GM18507 (cell line): Measurements from ENCODE around the gene ZNF326.
A peak's percentile ranks its signal among the peaks of the same experiment; 100 is the strongest.
"Not testable (repeated sequence)": the region's sequence is repeated elsewhere in the genome, so short reads cannot be mapped to it uniquely, and the experiment has no call there.

Source experiments
- DNase-seq: peaks from one replicate; pipeline ENCODE4 v3.0.0; 2011; ENCODE audit warnings: low read depth; ENCODE audit not compliant: insufficient read length; ENCODE audit errors: extremely low spot score
- FAIRE-seq: peaks from 2 replicates; lab custom pipeline; 2011; peaks lifted over from hg19 to GRCh38; lab: Jason Lieb, UNC

The ZNF326 gene

DNA sequence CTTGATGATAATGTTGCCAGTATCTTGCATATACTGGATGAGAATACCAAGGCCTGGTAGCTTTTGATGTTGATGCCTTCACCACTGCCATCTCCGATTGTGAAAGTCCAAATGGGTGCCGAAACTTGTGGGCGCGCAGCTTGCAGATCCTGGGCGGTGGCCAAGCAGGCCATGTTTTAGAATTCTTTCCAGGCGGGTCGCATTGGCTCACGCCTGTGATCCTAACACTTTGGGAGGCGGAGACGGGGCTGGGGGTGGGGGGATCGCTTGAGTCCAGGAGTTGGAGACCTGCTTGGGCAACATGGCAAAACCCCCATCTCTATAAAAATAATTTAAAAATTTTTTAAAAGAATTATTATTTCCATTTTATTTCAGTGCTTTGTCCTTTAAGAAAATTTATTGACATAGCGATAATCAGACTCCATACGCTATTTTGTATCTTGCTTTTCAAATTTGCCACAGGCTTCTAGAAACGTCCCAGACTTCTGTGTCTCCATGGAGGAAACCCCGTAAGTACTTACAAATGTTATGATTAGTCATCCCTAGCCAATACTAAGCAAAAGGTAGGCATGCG is 592 bp upstream of the ZNF326 start:
- FAIRE-seq (no peak), DNase-seq (no peak)

DNA sequence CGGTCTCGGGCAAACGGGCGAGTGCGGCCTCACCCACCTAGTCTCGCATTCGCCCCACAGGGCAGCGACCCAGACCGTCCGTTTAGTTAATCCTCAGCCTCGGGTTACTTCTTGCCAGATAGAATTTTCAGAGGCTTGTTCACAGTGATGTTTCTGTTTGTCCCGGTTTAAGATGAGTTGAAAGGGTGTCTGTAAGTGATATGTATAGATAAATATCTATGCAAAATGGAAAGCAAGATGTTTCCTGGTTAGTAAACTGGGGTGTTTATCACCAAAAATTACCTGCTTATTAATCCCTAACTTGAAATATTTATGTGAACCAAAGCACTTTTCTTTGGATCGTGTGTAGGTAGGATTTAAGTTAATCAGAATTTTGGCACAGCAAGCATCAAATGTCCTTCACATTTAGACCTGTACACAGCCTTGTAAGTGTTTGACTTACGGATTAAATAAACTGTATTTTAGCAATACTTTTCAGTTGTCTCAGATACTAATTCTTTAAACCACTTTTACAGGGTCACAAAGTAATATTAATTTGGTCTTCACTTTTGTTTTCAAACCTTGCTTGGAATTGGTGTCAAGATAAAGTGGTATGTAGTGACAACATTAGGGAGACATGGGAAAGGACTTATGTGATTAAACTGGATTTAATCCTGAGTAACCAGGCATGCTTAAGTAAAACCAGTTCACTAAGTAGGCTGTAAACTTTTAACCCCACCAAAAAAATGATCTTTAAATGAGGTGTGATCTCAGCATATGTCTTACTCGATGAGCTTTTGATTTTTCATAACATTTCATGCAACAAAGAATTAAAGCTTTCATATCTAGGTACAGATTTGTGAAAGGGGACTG is 914 bp downstream of the ZNF326 start:
- FAIRE-seq: peak; percentile 33

DNA sequence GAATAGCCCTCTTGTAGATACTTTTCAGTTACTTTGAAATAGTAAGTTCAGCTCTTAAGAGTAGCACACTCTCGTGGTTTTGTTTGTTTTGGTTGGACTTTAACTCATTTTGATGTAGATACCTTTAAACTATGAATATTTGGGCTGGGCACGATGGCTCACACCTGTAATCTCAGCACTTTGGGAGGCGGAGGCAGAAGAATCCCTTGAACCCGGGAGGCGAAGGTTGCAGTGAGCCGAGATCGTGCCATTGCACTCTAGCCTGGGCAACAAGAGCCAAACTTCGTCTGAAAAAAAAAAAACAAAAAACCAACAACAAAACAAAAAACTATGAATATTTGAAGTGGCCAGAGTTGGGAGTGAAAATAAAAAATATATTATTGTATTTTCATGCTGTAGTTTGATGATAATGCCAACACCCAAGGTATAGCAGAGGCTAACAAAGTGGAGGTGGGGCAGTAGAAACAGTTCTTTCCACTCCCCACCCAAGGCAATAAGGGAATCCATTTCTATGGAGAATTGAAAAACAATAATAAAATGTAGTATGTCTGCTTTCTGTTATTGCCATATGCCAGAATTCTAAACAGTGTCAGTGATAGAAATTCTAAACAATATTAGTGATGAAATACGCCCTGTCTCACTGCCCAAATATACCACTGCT is 1.7 kb downstream of the ZNF326 start:
- FAIRE-seq (no peak), DNase-seq (no peak)

More for the DNA sequence above, 914 bp downstream of the ZNF326 start:
- no peak for DNase-seq

DNA sequence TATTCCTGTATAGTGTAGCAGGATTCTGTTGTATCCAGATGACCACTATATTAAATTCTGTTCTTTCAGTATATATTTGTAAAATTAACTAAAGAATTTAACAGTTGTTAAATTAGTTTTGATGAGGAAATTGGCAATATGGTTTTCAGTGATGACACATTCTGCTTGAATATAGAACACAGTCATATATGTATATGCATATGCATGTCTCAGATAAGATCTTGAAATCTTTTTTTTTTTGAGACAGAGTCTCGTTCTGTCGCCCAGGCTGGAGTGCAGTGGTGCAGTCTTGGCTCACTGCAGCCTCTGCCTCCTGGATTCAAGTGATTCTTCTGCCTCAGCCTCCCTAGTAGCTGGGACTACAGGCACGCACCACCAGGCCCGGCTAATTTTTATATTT is 2.2 kb downstream of the ZNF326 start:
- DNase-seq, FAIRE-seq: not testable (repeated sequence)

DNA sequence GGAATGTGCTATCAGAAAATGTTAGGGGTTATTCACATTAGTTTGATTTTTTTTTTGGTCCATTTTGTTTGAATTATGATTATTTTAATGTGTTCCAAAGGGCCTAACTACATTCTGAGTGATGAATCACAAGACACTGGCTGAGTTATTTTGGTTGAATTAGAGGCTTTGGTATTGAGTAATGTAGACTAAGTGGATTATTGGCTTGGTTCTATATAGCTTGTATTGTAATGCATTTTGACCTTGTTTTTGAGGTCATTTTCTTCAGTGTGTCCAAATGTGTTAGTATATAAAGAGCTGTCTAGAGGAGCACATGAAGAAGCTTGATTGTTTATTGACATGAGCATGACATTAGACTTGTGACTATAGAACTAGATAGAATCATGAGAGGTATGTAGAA is 3.4 kb downstream of the ZNF326 start:
- FAIRE-seq (no peak), DNase-seq (no peak)

DNA sequence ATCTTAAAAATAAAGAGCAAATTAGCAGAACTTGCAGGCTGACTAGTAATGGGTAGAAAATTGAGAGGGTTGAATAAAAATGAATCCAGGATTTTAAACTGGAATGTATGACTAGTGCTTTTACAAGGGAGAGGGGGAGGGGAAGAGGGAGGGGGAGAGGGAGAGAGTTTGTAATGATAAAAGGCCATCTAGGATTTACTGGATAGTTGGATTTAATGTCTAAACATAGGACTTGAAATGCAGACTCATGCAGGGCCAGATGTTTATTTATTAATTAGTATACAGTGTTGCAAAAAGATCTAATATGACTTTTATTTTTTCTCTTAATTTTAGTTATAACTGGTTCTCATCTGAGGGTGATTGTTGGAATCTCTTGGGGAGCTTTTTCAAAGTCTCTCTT is 4.3 kb downstream of the ZNF326 start:
- FAIRE-seq (no peak), DNase-seq (no peak)

DNA sequence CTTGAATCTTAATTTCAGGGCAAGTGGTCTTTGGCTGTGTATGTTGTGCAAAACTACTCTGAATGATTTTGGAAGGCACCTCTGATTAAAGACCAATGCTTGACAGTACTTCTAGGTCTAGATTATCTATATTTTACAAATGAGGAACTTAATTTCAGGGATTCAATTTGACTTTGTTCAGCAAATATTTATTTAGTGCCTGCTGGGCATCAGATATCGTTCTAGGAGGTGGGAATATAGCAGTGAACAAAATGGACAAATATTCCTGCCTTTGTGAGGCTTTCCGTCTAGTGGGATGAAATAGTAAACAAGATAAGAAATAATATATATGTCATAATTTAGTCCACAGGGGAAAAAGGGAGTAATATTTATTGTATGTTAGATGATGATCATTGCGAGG is 4.7 kb downstream of the ZNF326 start:
- FAIRE-seq: no peak

DNA sequence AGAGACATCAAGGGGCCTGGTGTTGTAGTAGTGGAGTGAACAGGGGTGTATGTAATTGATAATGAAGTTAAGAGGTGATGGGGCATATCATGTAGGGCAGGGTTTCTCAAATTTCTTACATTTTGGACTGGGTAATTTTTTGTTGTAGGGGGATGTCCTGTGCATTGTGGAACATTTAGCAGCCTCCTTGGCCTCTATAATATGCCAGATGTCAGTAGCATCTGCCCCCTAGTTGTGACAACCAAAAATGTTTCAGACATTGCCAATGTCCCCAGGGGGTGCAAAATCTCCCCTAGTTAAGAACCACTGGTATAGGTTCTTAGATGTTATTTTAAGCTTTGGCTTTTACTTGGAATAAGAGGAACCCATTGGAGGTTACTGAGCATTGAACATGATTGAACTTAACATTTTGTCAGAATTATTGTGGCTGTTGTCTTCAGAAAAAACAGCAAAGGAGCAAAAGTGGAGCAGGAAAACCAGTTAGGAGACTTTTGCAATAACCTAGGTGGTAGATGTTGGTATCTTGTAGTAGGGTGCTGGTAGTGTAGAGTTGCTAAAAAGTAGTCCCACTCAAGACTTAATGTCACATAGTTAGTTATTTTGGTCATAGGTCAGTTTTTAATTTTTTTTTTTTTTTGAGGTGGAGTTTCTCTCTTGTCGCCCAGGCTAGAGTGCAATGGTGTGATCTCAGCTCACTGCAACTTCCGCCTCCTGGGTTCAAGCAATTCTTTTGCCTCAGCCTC is 6.2 kb downstream of the ZNF326 start:
- peak; percentile 38 for FAIRE-seq
- DNase-seq: no peak

More for the DNA sequence above, 4.7 kb downstream of the ZNF326 start:
- no peak for DNase-seq

DNA sequence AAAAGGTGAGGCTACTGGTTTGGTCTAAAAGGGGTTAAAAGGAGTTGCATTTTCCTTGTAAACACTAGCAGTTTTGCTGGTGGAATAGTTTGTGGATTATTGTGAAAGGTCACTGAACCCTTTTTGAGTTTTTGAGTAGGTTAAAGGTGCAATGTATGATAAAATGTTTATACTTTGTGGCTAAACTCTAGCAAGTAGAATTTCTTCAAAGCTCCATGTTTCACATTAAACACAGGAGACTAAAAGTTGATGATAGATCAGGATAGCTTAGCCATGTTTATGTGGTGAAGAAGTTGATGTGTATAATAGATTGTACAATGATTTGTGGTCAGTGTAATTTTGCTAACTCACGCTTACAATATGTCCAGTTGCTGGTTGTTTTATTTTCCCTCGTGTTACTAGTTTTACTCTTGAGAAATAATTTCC is 13.1 kb downstream of the ZNF326 start:
- no peak for FAIRE-seq

DNA sequence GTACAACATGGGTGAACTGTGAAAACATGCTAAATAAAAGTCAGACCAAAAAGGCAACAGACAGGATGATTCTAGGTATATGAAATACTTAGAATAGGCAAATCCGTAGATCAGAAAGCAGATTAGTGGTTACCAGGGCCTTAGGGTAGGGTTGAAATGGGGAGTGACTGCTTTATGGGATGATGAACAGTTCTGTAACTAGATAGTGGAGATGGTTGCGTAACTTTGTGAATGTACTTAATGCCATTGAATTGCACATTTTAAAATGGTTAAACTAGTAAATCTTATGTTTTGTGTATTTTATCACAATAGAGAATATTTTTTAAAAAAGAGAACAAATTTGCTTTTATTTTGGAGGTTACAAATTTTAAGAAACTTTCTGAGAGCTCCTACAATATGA is 17.4 kb downstream of the ZNF326 start:
- no peak for DNase-seq
- FAIRE-seq: no peak

More for the DNA sequence above, 13.1 kb downstream of the ZNF326 start:
- DNase-seq: no peak

DNA sequence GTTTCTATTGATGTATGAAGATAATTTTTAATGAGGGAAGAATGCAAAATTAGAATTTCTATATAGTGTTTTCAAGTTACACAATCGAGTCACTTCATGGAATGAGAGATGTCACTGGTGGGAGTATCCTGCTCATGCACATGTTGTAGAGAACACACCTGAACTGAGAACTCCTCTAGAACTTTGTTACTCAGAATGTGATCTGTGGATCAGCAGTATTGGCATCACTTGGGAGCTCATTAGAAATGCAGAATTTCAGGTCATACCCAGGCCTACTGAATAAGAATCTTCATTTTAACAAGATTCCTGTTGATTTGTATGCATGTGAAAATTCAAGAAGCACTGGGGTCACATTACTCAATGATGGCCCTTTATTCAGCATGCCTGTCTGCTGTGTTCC is 28.8 kb downstream of the ZNF326 start:
- no peak for DNase-seq
- no peak for FAIRE-seq

DNA sequence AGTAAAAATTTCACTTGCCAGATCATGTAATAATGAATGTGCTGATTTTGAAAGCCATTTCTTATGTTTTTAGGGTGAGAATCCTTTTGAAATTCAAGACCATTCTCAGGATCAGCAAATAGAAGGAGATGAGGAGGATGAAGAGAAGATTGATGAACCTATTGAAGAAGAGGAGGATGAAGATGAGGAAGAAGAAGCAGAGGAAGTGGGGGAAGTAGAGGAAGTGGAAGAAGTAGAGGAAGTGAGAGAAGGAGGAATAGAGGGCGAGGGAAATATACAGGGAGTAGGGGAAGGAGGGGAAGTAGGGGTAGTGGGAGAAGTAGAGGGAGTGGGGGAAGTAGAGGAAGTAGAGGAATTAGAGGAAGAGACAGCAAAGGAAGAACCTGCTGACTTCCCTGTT is 32.4 kb downstream of the ZNF326 start:
- FAIRE-seq: no peak
- no peak for DNase-seq

DNA sequence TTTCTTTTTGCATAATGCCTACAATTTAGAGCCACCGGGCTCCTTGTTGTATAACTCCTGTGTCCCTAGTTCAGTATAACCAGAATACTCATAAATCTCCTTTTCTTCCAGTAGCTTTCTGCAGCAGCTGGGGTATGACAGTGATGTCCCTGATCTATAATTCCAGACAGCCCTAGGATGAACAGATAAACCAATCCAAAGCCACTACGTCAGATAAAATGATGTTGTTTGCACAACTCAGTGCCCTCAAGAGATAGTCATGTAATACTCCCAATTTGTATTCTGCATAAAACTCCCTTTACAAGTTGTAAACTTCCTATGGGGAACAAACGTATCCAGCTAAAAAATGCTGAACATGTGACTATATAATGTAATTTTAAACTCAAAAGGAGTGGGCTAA is 44.7 kb downstream of the ZNF326 start:
- FAIRE-seq: no peak

DNA sequence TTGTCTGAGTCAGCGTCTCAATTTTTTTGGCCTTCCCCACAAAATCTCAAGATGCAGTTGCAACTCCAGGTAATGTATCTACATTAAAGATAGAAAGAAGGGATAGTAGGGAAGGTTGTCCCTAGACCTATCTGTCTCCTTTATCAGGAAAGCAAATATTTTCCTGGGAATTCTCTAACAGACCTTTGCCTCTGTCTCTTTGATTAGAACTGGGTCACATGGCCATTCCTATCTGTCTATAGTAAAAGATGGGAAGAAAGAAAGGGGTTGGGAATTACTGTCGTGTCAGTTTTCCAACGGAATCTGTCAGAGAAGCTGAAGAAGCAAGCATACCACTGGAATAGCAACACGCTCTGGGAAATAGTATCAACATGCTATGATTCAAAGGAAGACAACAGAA is 48.7 kb downstream of the ZNF326 start:
- no peak for FAIRE-seq
- no peak for DNase-seq

More for the DNA sequence above, 44.7 kb downstream of the ZNF326 start:
- no peak for DNase-seq

DNA sequence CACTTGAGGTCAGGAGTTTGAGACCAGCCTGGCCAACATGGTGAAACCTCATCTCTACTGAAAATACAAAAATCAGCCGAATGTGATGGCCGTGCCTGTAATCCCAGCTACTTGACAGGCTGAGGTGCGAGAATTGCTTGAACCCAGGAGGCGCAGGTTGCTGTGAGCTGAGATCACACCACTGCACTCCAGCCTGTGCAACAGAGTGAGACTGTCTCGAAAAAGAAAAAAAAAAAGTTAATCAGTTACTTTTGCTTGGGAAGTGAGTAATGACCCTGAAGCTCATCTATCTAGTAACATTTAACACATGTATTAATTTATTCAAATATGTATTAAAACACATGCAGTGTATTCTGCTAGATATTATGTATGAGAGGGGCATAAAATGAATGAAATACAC is 49.4 kb downstream of the ZNF326 start:
- DNase-seq (no peak), FAIRE-seq (no peak)

DNA sequence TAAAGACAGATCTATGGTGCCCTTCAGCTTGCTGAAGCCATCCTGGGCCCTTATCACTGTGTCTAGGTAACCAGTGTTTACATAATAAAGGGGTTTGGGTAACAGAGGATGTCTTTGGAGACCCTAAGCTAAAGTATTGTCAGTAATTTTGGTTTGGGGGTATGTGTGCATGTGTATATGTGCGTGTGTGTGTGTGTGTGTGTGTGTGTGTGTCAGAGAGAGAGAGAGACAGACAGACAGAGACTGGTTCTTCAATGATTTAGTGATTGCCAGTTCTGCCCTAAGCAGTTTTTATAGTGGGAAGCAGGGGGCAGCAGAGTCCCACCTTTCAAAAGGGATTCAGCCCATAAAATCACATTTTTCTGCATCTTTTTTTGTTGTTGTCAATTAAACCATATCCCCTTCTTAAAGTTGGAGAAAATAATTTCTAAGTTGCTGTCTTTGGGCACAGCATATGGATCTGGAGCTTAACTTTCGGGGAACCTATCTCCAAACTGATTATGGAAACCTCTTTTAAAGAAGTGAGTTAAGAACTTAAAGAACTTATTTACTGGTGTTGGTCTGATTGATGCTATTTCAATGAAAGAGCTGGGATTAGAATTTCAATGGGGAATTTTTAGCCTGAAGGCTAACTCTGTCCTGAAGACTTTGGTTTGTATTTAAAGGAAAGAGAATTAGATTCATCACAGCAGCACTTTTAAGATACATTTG is 51.1 kb downstream of the ZNF326 start:
- FAIRE-seq (peak; percentile 73), DNase-seq (no peak)

DNA sequence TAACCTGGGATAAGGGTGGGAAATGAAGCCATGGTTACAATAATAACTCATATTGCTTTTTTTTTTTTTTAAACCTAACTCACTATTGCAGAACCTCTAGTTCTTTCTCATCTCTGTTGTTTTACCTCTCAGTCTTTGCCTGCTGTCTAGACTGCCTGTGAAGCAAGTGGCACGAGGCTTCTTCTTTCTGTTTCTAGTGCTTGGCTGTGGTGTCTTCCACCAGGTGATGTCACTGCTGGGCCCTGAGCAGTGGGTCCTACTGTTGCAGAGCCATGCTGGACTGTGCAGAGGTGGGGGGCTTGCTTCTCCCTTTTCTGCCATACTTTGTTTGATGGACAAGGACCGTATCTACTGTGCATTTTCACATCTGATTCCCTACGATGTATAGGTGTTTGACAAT is 51.7 kb downstream of the ZNF326 start:
- FAIRE-seq (no peak), DNase-seq (no peak)

DNA sequence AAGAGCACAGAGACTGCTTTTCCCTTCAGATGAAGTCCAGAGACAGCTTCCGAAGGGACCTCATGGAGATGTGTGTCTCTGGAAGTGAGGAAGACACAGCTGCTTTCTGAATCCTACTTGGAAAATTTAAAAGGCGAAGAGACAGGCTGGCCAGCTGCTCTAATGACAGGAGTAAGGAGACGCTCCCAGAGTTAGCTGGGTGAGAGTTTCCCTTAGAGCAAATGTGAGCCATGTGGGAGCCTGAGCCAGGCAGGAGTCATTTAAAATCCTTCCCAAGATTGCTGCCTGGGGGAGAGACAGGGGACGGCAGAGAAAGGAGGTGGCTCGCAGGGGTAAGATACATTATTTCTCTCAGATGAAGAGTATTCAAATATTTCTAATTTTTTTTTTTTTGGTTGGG is 53.1 kb downstream of the ZNF326 start:
- DNase-seq: no peak
- no peak for FAIRE-seq
